GM12878 (cell line): ENCODE results near the gene FCRLA. TPM values are rescaled to one million over a fixed set of nuclear protein-coding genes. Genes with fewer than 3 reads are reported as not detected.
"Not testable (repeated sequence)": the region's sequence is repeated elsewhere in the genome, so short reads cannot be mapped to it uniquely, and the experiment has no call there.

Source experiments
- ATAC-seq: fragments of 200-7000 bp; cut with Tn5 transposase; 3 replicates; pipeline ENCODE4 v1.9.1; 2020; ENCODE audit warnings: mild to moderate bottlenecking, moderate library complexity
- BruUV-seq: library from RNA; stranded (reverse); fragments of 400-500 nt; replicated peaks from 2 replicates; lab custom pipeline; 2021; lab: Mats Ljungman, UMichigan
- CTCF ChIA-PET: fragments of 300-600 bp; sonication (Branson Sonifier 250); formaldehyde crosslinking; extraction: SDS; loops from one replicate; lab custom pipeline; 2021; ENCODE audit warnings: inconsistent platforms; lab: Yijun Ruan, JAX
- POLR2A ChIA-PET: fragments of 350-600 bp; formaldehyde crosslinking; extraction: SDS; loops from one replicate; lab custom pipeline; 2021; ENCODE audit warnings: inconsistent platforms; lab: Charles Lee
- RAD21 ChIA-PET: fragments of 300-600 bp; sonication (Branson Sonifier 250); formaldehyde crosslinking; loops from one replicate; lab custom pipeline; 2023; ENCODE audit warnings: antibody characterized with exemption; ENCODE audit not compliant: unreplicated experiment; lab: Charles Lee
- SMC1A ChIA-PET: fragments of 300-600 bp; sonication (Branson Sonifier 250); formaldehyde crosslinking; loops from one replicate; lab custom pipeline; 2023; ENCODE audit not compliant: unreplicated experiment, uncharacterized antibody; lab: Charles Lee
- DNase-seq: peaks from one replicate; pipeline ENCODE4 v3.0.0-alpha.2; 2011; ENCODE audit warnings: low read depth, low spot score
- FAIRE-seq: peaks from 3 replicates; lab custom pipeline; 2011; peaks lifted over from hg19 to GRCh38; lab: Jason Lieb, UNC
- H2AFZ ChIP-seq: 2 replicates; pipeline ENCODE4 v1.6.0; 2011; ENCODE audit warnings: low read depth, low read length, control low read depth; ENCODE audit not compliant: control insufficient read depth
- H3K27ac ChIP-seq: 2 replicates; pipeline ENCODE4 v1.5.1; 2011; ENCODE audit warnings: control low read depth; ENCODE audit not compliant: control insufficient read depth, insufficient read depth
- H3K27me3 ChIP-seq, 2 experiments: replicated peaks in 1 of 2; 2 replicates each; pipeline versions ENCODE4 v1.6.0 to v1.6.1; 2011; ENCODE audit warnings: low read length in 1 of 2; ENCODE audit not compliant: control insufficient read depth in 2 of 2, insufficient read depth in 2 of 2
- H3K36me3 ChIP-seq, 2 experiments: 2 replicates each; pipeline ENCODE4 v1.5.1; 2011; ENCODE audit warnings: low read length in 1 of 2; ENCODE audit not compliant: control insufficient read depth in 2 of 2, insufficient read depth in 2 of 2
- H3K4me1 ChIP-seq: 2 replicates; pipeline ENCODE4 v1.6.1; 2011; ENCODE audit warnings: mild to moderate bottlenecking, low read length, moderate library complexity, mixed read lengths; ENCODE audit not compliant: control insufficient read depth, insufficient read depth
- H3K4me2 ChIP-seq: 2 replicates; pipeline ENCODE4 v1.6.0; 2011; ENCODE audit warnings: control low read depth; ENCODE audit not compliant: control insufficient read depth, insufficient read depth
- H3K4me3 ChIP-seq: fragments of 200-600 bp; sonication (generic); 2 replicates; pipeline ENCODE4 v1.5.1; 2016
- H3K79me2 ChIP-seq: 2 replicates; pipeline ENCODE4 v1.6.0; 2011; ENCODE audit warnings: low read length; ENCODE audit not compliant: control insufficient read depth, insufficient read depth
- H3K9ac ChIP-seq: 2 replicates; pipeline ENCODE4 v1.8.0; 2011; ENCODE audit warnings: low read length, control low read depth, mixed read lengths; ENCODE audit not compliant: control insufficient read depth, insufficient read depth
- H3K9me3 ChIP-seq: replicated peaks from 3 replicates; pipeline ENCODE4 v1.5.1; 2011; ENCODE audit warnings: mild to moderate bottlenecking, low read length; ENCODE audit not compliant: control insufficient read depth, insufficient read depth
- H4K20me1 ChIP-seq: 2 replicates; pipeline ENCODE4 v1.6.0; 2011; ENCODE audit not compliant: control insufficient read depth, insufficient read depth
- WGBS: methylation state at CpG from one replicate; pipeline ENCODE4 v1.1.6; 2016; ENCODE audit warnings: low lambda C conversion rate; ENCODE audit not compliant: insufficient replicate concordance, insufficient coverage; ENCODE audit errors: missing lambda C conversion rate; 5-methylcytosine and 5-hydroxymethylcytosine counted together
- in situ Hi-C: fragments of 300-500 bp; cut with MboI; formaldehyde crosslinking; loops from 9 replicates; pipeline ENCODE4 v1.14.3; 2018; ENCODE audit warnings: mixed read lengths
- intact Hi-C: fragments of 100-400 bp; cut with micrococcal nuclease; formaldehyde crosslinking; loops from one replicate; pipeline ENCODE4 v1.14.2; 2022; ENCODE audit not compliant: unreplicated experiment
- polyA plus RNA-seq, 11 experiments: library from polyadenylated mRNA; depleted of rRNA in 4 of 11; unstranded in 6 of 11; stranded (reverse) in 5 of 11; fragments of >200 nt; fragmentation: Nextera tagmentation in 4 of 11; fragmentation: Illumina TruSeq in 1 of 11; extraction: Ambion mirVana in 4 of 11; extraction: Trizol in 1 of 11; gene quantifications; 1 replicate in 1 of 11; 2 replicates in 10 of 11; pipeline versions ENCODE4 v1.2.1 to v1.2.3, GENCODE V29; 2011 to 2016; ENCODE audit warnings: inconsistent platforms in 2 of 11, missing spikeins in 2 of 11, low read depth in 1 of 11
- total RNA-seq, 4 experiments: library from RNA; depleted of rRNA in 3 of 4; stranded (reverse); fragments of >200 nt in 3 of 4; fragmentation: Illumina TruSeq in 1 of 4; extraction: Trizol in 1 of 4; gene quantifications; 2 replicates each; pipeline versions ENCODE4 v1.2.1 to v1.2.3, GENCODE V29; 2013 to 2021

Gene FCRLA
- total and polyA plus RNA-seq, 10 of the 15 experiments (the other 5 are each of a cell fraction or from before 2014, with no cell fraction given): 130 to 714 (median 374) TPM

- H3K4me3 ChIP-seq, FAIRE-seq, DNase-seq, intact Hi-C loops, H3K9ac ChIP-seq, H3K27me3 ChIP-seq, H3K27ac ChIP-seq, BruUV-seq, H3K4me2 ChIP-seq, H3K9me3 ChIP-seq, H4K20me1 ChIP-seq, H2AFZ ChIP-seq, H3K4me1 ChIP-seq, RAD21 ChIA-PET, H3K79me2 ChIP-seq, H3K36me3 ChIP-seq, POLR2A ChIA-PET, CTCF ChIA-PET, SMC1A ChIA-PET, in situ Hi-C loops: not testable (repeated sequence)
- peak; percentile 48 for ATAC-seq
- WGBS: 17% methylated on average over 4 of the region's 9 CpGs
Measured at GRCh38 chr1:161661660-161662311, 45.2 kb upstream of the FCRLA start.

GRCh38 chr1:161662684-161663339 is 44.2 kb upstream of the FCRLA start, which contains the start of gene FCGR2B:
Gene FCGR2B, plus strand, starts transcription at chr1:161663143. Its CDS starts 99 bp downstream, at chr1:161663242.
- H4K20me1 ChIP-seq, H3K36me3 ChIP-seq, in situ Hi-C loops, FAIRE-seq, RAD21 ChIA-PET, SMC1A ChIA-PET, H3K27me3 ChIP-seq, DNase-seq, H3K4me1 ChIP-seq, BruUV-seq, H3K4me2 ChIP-seq, H3K4me3 ChIP-seq, intact Hi-C loops, POLR2A ChIA-PET, H3K79me2 ChIP-seq, H3K27ac ChIP-seq, H3K9me3 ChIP-seq, CTCF ChIA-PET, H3K9ac ChIP-seq, H2AFZ ChIP-seq: not testable (repeated sequence)
- peak; percentile 89 for ATAC-seq
- no CpG with 5 or more reads among the region's 4 CpGs for WGBS

DNA sequence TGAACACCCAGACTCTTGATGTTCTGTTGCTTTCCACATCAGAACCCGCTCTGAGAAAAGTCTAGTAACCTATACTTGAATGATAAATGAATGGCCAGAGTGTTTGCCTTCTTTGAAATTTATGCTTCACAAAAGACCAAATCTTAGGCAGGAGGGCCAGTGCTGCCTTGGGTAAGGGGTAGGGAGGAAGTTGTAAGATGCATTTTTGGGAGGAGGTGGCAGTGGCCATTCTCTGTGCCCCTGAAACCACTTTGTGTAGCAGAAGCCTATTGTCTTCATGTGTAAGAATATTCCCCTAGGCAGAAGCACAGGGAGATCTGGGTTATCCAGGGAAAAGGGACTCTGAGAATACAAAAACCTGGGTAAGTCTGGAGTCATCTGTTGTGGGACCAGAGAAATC is 43.5 kb upstream of the FCRLA start:
- in situ Hi-C loops, POLR2A ChIA-PET, BruUV-seq, H3K9ac ChIP-seq, CTCF ChIA-PET, H3K36me3 ChIP-seq, FAIRE-seq, H3K4me1 ChIP-seq, H3K4me3 ChIP-seq, H3K9me3 ChIP-seq, H4K20me1 ChIP-seq, H3K4me2 ChIP-seq, H3K27ac ChIP-seq, H2AFZ ChIP-seq, H3K79me2 ChIP-seq, DNase-seq, H3K27me3 ChIP-seq, intact Hi-C loops, RAD21 ChIA-PET, SMC1A ChIA-PET: not testable (repeated sequence)
- WGBS: no CpG with 5 or more reads among the region's 1 CpG
- peak; percentile 62 for ATAC-seq

DNA sequence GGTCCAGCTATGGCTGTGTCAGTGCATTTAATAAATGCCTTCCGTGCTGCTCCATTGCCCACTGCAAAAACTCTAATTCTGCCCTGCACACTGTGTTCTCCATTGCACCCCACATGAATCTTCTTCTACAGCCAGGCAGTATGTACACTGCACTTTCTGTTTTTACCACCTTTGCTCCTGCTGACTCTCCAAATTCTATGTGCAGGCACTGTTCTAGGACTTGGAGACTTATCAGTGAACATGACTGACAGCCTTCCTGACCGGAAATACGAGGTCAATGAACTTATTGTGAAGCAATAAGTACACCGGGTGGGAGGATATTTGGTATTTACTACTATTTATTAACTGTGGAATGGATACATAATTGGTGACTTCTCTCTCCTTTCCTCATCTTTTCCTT is 42.3 kb upstream of the FCRLA start:
- in situ Hi-C loops, BruUV-seq: not testable (repeated sequence)
- WGBS: no CpG with 5 or more reads among the region's 4 CpGs

More for the DNA sequence above, 42.3 kb upstream of the FCRLA start:
- H3K4me2 ChIP-seq, ATAC-seq, H3K27me3 ChIP-seq, H3K4me3 ChIP-seq, FAIRE-seq, RAD21 ChIA-PET, H2AFZ ChIP-seq, intact Hi-C loops, H3K9ac ChIP-seq, POLR2A ChIA-PET, H3K79me2 ChIP-seq, H3K36me3 ChIP-seq, DNase-seq, CTCF ChIA-PET, H3K9me3 ChIP-seq, H3K27ac ChIP-seq, H4K20me1 ChIP-seq, H3K4me1 ChIP-seq, SMC1A ChIA-PET: not testable (repeated sequence)
